GM12874 (cell line): ENCODE data around the gene RAB11FIP3.
A peak's percentile ranks its signal among the peaks of the same experiment; 100 is the strongest.

Source experiments
- CTCF ChIP-seq: IDR thresholded peaks from 2 replicates; pipeline ENCODE4 v1.5.1; 2011; ENCODE audit warnings: low read depth, mild to moderate bottlenecking, control low read depth, low read length, moderate library complexity; ENCODE audit not compliant: insufficient read depth

Gene RAB11FIP3

GRCh38 chr16:483341-484075 is 58.1 kb downstream of the RAB11FIP3 start:
- no peak for TF ChIP-seq CTCF

GRCh38 chr16:489606-490005 is 64.2 kb downstream of the RAB11FIP3 start:
- no peak for TF ChIP-seq CTCF

- TF ChIP-seq CTCF, result no peak
Observed at GRCh38 chr16:490768-491167, 65.3 kb downstream of the RAB11FIP3 start.

GRCh38 chr16:491220-491919 is 65.9 kb downstream of the RAB11FIP3 start:
- no peak for TF ChIP-seq CTCF

- TF ChIP-seq CTCF, result no peak
Observed at GRCh38 chr16:492211-492875, 66.9 kb downstream of the RAB11FIP3 start.

GRCh38 chr16:495127-495748 is 69.8 kb downstream of the RAB11FIP3 start:
- TF ChIP-seq CTCF, result peak; percentile 61; the same call in 1 of the 2 replicates
